Measurements from ENCODE around the gene C4orf33.

DNA sequence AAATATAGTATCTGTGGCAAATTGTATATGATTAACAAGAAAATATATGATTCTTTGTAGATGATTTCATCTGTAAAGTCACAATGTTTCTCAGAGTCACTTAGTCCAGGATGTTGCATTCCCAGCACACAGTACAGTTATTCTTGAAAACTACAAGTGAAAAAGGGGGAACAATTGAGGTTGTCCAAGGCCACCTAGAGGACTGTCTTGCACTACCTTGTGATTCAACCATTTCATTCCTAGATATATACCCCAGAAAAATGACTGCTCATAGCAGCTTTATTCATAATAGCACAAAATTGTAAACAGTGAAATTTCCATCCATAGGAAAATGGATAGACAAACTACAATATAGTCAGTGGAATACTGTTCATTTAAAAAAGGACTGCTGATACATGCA lies 16.0 kb downstream of the C4orf33 start:
- TF ChIP-seq POLR2A (IDR thresholded peaks at IDR 0.05; ENCODE audit: low read length) (no peak), GATA1 (IDR thresholded peaks at IDR 0.05; ENCODE audit: low read depth, low read length) (no peak)
